GM12864 (cell line): ENCODE data around the gene PPP1R26.
"Not testable (repeated sequence)": the region's sequence is repeated elsewhere in the genome, so short reads cannot be mapped to it uniquely, and the experiment has no call there.

ENCODE experiments used
- DNase-seq: peaks from one replicate; pipeline ENCODE4 v3.0.0-alpha.2; 2011; ENCODE audit warnings: low read depth
- H3K4me3 ChIP-seq: 2 replicates; pipeline ENCODE4 v1.5.1; 2011; ENCODE audit warnings: mild to moderate bottlenecking, low read depth, low read length, control low read depth
- CTCF ChIP-seq: IDR thresholded peaks from 2 replicates; pipeline ENCODE4 v1.5.1; 2011; ENCODE audit warnings: low read depth, mild to moderate bottlenecking, moderate library complexity, low read length, control low read depth, inconsistent platforms; ENCODE audit errors: missing control alignments

PPP1R26 gene

GRCh38 chr9:135508211-135508820 lies 28.7 kb downstream of the PPP1R26 start:
- DNase-seq = no peak
- no peak overlapping the region for H3K4me3 ChIP-seq
- no peak for TF ChIP-seq CTCF

- no peak overlapping the region for H3K4me3 ChIP-seq
- no peak for TF ChIP-seq CTCF
- DNase-seq = no peak
These were observed 29.9 kb downstream of the PPP1R26 start for GRCh38 chr9:135509458-135509857.

GRCh38 chr9:135512241-135512603 lies 32.6 kb downstream of the PPP1R26 start:
- no peak for DNase-seq
- no peak overlapping the region for H3K4me3 ChIP-seq
- TF ChIP-seq CTCF = no peak

GRCh38 chr9:135512904-135513303 lies 33.3 kb downstream of the PPP1R26 start:
- no peak for TF ChIP-seq CTCF
- no peak overlapping the region for H3K4me3 ChIP-seq
- DNase-seq = no peak

- H3K4me3 ChIP-seq = no peak overlapping the region
- no peak for DNase-seq
- TF ChIP-seq CTCF = no peak
These were observed 33.8 kb downstream of the PPP1R26 start for GRCh38 chr9:135513351-135513846.

GRCh38 chr9:135513906-135514305 lies 34.3 kb downstream of the PPP1R26 start:
- not testable (repeated sequence) for H3K4me3 ChIP-seq, DNase-seq

GRCh38 chr9:135514342-135515082 lies 34.9 kb downstream of the PPP1R26 start:
- no peak for DNase-seq
- TF ChIP-seq CTCF = no peak
- no peak overlapping the region for H3K4me3 ChIP-seq
